ENCODE results near the gene APC2. TPM values are rescaled to one million over a fixed set of nuclear protein-coding genes. Genes with fewer than 3 reads are reported as not detected.

Gene APC2
- total RNA-seq, 1 experiment from 2014 or later, result 1.4 TPM

- TF ChIP-seq AFF4 (CRISPR knock-in tag; IDR thresholded peaks at IDR 0.05; ENCODE audit: borderline replicate concordance) (peak; percentile 85), HMGA2 (CRISPR knock-in tag; IDR thresholded peaks at IDR 0.05) (no peak), ZNF232 (CRISPR knock-in tag; IDR thresholded peaks at IDR 0.05) (no peak), IRF1 (CRISPR knock-in tag; IDR thresholded peaks at IDR 0.05) (peak; percentile 90), ZNF263 (CRISPR knock-in tag; IDR thresholded peaks at IDR 0.05; ENCODE audit: low read depth) (no peak), FOXJ3 (CRISPR knock-in tag; IDR thresholded peaks at IDR 0.05; ENCODE audit: borderline replicate concordance) (no peak), IRF2 (CRISPR knock-in tag; IDR thresholded peaks at IDR 0.05; ENCODE audit: borderline replicate concordance, low read depth) (no peak), ERG (CRISPR knock-in tag; IDR thresholded peaks at IDR 0.05) (0 out of 2 replicates have a peak, but pooled peaks have one; percentile 23), MLX (CRISPR knock-in tag; IDR thresholded peaks at IDR 0.05) (no peak), CREB1 (CRISPR knock-in tag; IDR thresholded peaks at IDR 0.05) (no peak), SMAD4 (CRISPR knock-in tag; IDR thresholded peaks at IDR 0.05) (no peak), ZNF671 (CRISPR knock-in tag; IDR thresholded peaks at IDR 0.05) (no peak), E2F5 (CRISPR knock-in tag; IDR thresholded peaks at IDR 0.05) (peak; percentile 72), CTCF (IDR thresholded peaks at IDR 0.05) (peak; percentile 77), FOXP1 (CRISPR knock-in tag; IDR thresholded peaks at IDR 0.05; ENCODE audit: borderline replicate concordance) (peak; percentile 88; the same call in 1 of the 2 replicates), ZNF425 (CRISPR knock-in tag; conservative IDR thresholded peaks at IDR 0.05) (no peak), PREB (CRISPR knock-in tag; IDR thresholded peaks at IDR 0.05; ENCODE audit: borderline replicate concordance) (0 out of 2 replicates have a peak, but pooled peaks have one; percentile 88), CDX4 (CRISPR knock-in tag; IDR thresholded peaks at IDR 0.05; ENCODE audit: borderline replicate concordance) (no peak), ZNF423 (CRISPR knock-in tag; IDR thresholded peaks at IDR 0.05) (no peak), PRRX2 (CRISPR knock-in tag; IDR thresholded peaks at IDR 0.05) (no peak), E2F4 (CRISPR knock-in tag; IDR thresholded peaks at IDR 0.05; ENCODE audit: borderline replicate concordance, low read depth) (no peak), GTF2I (CRISPR knock-in tag; conservative IDR thresholded peaks at IDR 0.05) (no peak), NFATC4 (CRISPR knock-in tag; IDR thresholded peaks at IDR 0.05) (peak; percentile 51; the same call in 1 of the 2 replicates)
Measured at GRCh38 chr19:1438035-1438932, 11.6 kb upstream of the APC2 start, which contains the start of gene RPS15 (continued).

Measured in WTC11 (cell line).